ENCODE results near the gene ATP11B. TPM values are rescaled to one million over a fixed set of nuclear protein-coding genes. Genes with fewer than 3 reads are reported as not detected.
"Not testable (repeated sequence)": the region's sequence is repeated elsewhere in the genome, so short reads cannot be mapped to it uniquely, and the experiment has no call there.

Gene ATP11B
- total RNA-seq, 1 donor from 2014 or later: 101 TPM

DNA sequence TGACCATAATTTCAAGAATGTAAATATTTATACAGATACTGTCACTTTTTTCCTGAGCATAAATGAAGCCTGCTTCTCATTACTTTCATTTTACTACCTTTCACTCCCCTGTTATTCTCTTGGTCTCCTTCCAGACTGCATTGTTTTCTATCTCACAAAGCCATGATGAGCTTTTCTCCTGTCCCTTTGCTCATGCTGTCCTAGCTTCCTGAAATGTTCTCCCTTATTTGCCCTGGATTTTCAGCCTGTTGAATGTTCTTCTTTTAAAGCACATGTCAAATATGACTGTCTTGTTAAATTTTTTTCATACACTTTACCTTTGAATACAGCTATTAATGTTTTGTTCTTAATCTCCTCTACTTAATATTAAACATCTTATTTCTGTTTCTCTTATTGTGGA, 31.7 kb downstream of the ATP11B start:
- peak in 1 of 2 donors; percentile 35 for DNase-seq (ENCODE audit: low read depth in 2 of 2)

DNA sequence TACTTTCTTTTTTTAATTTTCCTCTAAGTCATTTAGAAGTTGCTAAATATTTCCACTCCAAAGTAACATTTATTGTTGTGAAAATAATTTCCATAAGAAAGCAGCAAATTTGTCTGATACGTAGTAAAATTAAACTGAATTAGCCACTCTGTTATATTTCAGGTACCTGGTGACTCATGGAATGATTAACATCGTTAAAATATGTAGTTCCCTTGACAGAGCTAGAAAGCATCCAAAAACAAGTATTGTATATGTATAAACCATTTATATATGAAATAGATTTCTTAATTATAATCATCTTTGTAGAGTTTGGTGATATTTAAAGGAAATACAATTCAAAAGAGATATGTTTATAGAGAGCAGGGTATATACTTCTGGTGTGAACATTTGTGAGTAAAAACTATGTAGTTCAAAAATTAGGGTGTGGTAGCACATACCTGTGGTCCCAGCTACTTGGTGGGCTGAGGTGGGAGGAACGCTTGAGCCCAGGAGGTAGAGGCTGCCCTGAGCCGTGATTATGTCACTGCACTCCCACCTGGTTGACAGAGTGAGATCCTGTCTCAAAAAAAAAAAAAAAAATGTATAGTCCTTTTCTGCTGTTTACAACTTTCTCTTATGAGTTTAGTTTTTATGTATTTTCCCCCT, 36.6 kb downstream of the ATP11B start:
- no peak for DNase-seq (ENCODE audit: low read depth in 2 of 2)

DNA sequence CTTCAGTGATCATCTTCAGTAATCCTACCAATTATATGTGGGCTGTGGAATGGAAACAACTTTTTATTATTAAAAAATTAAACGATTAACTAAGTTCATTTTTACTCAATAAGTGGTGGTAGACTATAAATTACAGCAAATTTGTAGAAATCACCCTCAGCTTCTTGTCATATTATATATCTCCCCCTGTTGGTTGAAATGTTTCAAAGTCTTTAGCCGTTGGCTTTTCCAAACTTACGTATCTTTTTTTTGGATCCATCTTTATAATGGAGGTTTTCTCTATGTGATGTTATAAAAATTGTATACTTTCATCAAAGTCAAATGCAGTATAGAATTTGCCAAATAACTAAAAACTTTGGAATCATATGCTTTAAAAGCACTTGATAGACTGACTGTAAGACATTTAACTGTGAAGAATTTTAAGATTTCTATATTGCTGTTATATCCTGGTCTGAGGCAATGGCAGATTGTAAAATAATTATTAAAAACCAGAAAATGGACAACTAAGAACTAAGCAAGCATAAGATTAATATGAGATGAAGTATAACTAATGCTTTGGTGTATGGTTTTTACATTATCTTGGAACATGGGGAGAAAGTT, 44.7 kb downstream of the ATP11B start:
- peak; percentile 58 to 68 for DNase-seq (ENCODE audit: low read depth in 2 of 2)

DNA sequence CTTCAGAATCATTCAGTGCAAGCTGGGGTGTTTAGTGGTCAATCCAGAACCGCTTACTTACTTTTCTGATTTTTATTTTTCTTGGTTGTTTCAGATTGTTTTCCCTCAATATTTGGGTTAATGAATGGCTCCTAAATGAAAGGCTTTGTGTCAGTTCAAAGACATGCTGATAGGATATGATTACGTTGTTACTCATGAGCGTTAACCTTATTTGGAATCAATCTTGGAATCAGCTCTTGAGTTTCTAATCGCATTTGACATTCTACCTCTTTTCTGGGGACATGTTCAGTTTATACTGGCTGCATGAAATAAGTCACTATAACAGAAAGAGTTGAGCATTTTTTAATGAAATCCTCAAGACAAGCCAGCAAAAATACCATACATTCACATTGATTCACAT, 50.2 kb downstream of the ATP11B start:
- DNase-seq (ENCODE audit: low read depth in 2 of 2): peak in 1 of 2 donors; percentile 40

DNA sequence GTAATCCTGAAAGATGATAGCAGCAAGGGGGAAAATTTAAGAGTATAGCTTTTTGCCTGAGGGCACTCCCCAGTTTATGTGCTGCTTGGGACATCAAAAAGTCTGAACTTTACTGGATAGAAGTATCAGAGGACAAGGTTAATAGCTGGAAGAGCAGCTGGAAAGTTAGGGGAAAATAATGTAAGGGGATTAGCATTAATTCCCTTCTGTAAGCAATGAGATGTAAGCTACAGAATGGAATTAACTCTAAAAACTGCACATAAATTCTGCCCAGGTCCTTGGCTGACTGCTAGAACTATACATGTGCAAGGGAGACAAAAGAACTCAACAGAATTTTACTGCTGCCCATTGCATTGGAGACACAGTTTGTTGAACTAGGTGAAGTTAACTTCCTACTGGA, 55.6 kb downstream of the ATP11B start:
- DNase-seq (ENCODE audit: low read depth in 2 of 2): no peak

DNA sequence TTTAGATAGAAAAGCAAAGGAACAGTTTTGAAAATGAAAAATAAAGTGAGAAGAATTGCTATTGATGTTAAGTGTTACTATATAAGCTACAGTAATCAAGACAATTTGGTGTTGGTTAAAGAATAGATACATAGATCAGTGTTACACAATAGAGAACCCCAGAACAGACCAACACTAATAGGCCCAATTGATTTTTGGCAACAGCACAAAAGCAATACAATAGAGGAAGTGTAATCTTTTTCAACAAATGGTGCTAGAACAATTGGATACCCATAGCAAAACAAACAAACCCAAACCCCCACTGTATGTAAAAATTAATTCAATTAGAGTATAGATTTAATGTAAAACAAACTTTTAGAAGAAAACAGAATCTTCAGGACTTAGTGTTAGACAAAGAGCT, 61.8 kb downstream of the ATP11B start:
- DNase-seq (ENCODE audit: low read depth in 2 of 2): peak in 1 of 2 donors; percentile 38

DNA sequence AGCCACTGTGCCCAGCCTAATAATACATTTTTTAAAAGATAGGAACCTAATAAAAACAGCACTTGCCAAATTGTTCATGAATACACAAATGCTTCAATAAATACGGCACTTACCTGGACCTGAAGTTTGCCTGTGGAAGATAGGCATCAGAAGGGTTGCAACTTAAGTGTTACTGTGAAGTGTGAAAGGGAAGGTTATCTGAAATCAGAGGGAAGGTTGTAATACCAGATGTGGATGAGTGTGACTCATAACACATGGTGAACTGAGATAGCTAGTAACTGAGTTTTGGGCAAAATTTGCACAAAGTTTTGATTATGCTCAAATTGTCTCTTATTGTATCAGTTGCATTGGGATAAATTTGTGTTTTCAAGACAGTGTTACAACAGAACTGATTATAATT, 68.0 kb downstream of the ATP11B start:
- no peak for DNase-seq (ENCODE audit: low read depth in 2 of 2)

DNA sequence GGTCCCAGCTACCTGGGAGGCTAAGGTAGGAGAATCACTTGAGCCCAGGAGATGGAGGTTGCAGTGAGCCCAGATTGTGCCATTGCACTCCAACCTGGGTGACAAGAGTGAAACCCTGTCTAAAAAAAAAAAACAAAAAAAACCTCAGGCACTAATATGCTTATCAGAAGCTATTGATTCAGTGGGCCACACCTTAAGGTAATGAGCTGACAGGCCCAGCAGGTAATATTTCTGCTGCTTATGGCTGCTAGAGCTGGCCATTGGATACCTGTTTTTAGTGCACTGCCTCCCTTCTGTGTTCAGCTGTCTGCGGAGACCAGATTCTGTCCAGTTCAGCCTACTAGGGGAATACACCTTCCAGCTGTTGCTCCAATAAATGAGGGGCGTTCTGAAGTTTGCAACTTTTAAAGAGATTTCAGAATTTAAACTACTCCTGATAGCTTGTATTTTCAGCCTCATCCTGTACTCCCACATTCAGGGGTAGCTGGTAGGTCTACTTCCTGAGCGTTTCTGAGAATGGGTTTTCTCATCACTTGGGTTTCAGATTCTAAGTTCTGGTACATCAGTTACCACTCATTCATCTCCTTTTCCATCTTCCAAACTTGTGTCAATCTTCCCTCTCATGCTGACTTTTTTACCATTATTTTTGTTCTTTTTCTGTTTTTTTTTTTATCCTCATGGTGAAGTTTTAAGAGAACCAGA, 69.0 kb downstream of the ATP11B start:
- DNase-seq (ENCODE audit: low read depth in 2 of 2): no peak

DNA sequence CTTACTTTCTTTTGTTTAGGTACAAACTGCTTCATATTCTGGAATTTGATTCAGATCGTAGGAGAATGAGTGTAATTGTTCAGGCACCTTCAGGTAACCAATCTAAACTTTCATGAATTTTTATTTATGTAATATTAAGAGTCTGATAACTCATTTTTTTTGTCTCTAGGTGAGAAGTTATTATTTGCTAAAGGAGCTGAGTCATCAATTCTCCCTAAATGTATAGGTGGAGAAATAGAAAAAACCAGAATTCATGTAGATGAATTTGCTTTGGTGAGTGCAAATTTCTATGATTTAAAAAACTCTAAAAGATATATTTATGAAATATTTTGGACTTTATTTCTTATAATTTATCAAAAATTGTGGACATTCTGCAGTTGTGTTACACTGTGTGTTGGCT, 75.8 kb downstream of the ATP11B start:
- DNase-seq (ENCODE audit: low read depth in 2 of 2): no peak

DNA sequence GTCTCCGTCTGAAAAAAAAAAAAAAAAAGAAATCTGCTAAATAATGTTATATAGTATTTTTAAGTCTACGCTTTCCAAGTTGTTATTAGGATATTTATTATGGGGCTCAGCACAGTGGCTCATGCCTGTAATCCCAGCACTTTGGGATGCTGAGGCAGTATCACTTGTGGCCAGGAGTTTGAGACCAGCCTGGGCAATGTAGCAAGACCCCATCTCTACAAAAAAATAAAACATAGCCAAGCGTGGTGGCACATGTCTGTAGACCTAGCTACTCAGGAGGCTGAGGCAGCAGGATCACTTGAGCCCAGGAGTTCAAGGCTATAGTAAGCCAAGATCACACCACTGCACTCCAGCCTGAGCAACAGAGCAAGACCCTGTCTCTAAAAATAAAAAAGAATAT, 77.6 kb downstream of the ATP11B start:
- DNase-seq (ENCODE audit: low read depth in 2 of 2): not testable (repeated sequence)

DNA sequence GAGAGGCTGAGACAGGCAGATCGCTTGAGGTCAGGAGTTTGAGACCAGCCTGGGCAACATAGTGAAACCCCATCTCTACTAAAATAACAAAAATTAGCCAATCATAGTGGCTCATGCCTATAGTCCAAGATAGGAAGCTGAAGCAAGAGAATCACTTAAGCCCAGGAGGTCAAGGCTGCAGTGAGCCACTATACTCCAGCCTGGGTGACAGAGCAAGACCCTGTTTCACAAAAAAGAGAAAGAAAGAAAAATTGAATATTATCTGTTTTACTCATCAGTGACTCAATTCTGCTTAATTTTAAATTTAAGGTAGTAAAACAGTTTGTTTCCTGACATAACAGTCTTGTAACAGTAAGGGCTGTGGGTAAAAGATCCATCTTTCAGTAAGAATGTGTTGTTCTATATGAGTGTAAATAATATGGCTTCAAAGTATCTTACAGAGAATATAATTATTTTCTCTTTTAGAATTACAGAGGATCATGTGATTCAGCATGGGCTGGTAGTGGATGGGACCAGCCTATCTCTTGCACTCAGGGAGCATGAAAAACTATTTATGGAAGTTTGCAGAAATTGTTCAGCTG, 85.8 kb downstream of the ATP11B start:
- no peak for DNase-seq (ENCODE audit: low read depth in 2 of 2)

DNA sequence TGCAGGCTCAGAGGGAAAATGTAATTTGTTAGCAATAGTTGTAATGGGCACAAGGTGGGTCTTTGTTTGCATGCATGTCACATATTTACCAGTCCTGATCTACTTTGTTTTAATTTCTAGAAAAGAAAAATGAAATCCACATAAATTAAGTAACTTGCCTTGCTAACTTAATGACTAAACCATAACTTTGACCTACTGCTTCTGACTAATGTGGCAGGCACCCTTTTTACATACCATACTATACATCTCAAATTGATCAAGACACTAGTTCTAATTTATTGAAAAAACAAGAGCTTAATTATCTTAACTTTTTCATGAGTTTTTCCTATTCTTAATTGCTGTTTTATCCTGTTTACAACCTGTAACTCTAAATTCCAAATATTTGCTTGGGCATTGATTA, 93.2 kb downstream of the ATP11B start:
- no peak for DNase-seq (ENCODE audit: low read depth in 2 of 2)

DNA sequence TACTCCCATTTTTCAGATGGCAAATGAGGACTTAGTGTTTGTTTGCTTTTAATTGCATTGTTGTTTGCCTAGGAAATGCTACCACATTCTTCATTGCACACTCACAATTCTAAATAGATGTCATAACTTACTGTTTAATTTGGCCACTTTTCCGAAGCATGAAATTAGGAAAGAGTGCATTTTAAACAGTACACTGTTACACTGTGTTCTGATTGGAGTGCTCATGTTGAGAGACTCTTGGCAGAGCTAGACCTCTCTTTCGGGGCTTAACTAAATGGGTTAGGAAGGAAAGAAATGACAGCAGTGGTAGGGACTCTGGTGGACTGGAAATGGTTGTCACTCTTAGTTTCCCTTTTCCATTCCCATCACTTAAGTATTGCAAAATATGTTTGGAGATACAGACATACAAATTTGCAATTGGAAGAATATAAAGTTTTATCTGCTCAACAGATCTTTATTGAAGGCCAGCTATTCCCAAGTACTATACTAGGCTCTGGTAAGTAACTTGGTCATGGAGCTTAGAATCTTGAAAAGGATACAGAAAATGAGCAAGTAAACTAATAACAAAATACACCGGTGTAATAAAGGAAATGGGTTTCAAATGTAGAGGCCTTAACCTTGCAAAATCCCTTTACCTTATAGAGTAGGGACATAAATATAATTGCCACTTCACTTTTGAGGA, 96.8 kb downstream of the ATP11B start:
- DNase-seq (ENCODE audit: low read depth in 2 of 2): no peak

DNA sequence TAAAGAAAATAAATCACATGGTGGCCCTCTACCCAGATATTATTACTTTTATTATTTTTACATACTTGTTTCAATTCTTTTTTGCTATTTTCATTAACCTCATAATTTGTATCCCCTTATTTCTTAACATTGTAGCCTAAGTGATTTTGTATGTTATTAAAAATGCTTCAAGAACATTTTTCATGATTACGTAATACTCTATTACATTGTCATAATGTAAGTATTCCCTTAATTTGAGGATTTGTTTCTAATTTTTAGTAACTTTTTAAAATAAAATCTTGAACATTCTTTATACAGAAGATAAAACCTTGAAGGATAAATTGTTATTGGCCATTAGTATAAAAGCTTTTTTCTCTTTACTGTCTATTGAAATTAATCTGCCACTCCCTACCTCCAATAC, 98.1 kb downstream of the ATP11B start:
- DNase-seq (ENCODE audit: low read depth in 2 of 2): no peak

DNA sequence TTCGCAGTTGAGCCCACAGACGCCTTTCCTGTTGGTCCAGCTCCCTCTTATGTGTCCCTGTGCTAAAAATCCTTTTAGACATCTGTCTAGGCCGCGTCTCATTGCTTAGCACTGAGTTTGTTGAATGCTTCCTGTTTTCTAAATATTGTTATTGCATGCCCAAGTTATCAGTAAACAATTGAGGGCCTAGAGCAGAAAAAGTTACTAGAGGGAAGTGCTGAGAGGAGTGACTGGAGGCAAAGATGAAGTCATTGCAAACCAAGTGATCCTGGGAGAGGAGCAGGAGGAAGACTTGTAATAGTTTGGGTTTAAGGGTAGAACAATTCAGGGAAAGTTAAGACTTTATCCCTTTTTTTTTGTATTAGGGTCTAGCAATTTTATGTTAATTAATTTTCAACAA, 98.9 kb downstream of the ATP11B start:
- DNase-seq (ENCODE audit: low read depth in 2 of 2): no peak

DNA sequence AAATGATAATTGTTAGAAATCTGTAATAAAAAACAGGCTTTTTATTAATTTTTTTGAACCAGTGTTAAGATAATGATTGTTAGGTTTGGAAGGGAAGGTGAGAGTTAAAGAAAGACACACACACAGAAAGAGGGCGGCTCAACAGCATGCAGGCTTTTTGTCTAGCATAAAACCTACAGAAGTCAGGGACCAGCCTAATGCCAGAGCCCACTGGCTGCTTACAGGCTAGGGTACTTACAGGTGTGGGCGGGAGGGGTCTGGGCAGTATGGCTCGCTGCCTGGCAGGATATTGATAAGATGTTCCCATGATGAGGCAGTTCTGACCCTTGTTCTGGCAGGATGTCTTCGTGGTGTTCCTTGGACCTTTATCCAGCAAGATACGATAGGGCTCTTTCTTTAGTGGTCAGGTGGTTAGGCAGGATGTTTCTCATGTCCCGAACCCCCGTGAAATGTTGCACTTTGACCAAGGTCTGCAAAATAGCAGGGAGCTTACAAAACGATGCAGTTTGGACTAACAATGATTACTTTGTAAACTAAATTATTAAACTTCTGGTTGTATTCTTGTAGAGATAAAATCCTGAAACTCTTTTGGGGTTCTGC, 102.3 kb downstream of the ATP11B start:
- no peak for DNase-seq (ENCODE audit: low read depth in 2 of 2)

DNA sequence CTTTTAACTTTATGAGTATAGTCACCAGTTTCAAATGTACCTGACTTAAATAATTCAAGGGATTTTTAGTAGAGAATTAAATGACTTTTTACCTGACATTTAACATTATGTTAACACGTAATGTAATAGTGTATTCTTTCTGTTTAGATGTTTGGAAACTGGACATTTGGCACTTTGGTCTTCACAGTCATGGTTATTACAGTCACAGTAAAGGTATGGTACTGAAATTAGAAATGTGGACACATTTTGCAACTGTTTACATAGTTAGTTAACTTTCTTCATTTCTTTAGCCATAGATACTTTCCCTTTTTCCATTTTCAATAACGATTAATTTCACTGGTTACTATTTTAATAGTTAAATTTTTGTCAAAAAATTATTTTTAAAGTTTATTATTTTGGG, 103.2 kb downstream of the ATP11B start:
- DNase-seq (ENCODE audit: low read depth in 2 of 2): no peak

DNA sequence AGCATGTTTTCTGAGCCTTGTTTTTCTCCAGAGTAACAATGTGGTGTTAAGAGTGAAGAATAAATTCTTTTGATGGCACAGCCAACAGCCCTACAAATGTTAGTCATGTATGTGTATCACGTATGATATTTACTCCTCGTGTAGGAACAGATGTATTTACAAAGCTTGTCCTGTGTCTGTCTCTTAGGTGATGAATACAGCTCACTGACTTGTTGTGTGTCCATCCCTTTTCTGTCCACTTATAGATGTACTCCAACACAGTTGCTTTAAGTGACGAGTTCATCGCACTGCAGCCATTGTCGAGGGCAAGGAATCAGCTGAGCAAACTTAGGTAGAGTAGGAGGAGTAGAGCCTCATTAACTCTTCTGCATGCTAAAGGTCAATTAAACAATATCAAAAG, 108.9 kb downstream of the ATP11B start:
- DNase-seq (ENCODE audit: low read depth in 2 of 2): no peak

DNA sequence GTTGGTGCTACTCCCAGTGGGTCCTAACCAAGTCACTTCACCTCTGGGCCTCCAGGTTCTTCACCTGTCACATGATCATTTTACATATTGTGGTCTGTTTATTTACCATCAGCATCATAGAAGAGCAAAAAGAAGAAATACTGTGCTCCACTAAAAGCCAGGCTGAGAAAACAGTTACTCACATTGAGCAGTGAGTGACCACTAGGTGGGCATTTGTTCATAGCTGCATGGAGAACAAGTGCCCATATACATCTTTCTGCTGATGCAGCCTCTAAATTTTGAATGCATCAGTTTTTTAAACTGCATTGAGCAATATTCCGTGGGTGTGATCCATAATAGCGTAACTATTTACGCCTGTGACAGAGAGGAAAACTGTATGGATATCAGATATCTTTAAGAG, 110.9 kb downstream of the ATP11B start:
- DNase-seq (ENCODE audit: low read depth in 2 of 2): no peak

DNA sequence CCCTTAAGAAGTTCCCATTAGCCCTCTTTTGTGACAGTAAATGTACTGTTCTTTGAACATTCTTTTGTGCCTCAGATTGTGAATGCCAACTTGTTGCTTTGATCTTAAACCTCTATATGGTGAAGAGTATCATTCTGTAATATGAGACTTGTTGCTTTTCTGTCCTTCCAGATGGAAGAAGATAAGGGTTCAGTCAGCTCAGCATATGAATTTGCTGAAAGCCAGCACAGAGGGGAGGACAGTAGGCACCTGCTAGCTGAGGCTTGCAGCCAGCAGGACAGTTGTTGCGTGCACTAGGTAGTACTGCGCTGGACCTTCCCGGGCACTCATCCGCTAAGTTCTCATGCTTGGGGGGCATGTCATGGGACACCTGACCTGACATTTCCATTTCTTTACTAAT, 112.3 kb downstream of the ATP11B start:
- no peak for DNase-seq (ENCODE audit: low read depth in 2 of 2)

DNA sequence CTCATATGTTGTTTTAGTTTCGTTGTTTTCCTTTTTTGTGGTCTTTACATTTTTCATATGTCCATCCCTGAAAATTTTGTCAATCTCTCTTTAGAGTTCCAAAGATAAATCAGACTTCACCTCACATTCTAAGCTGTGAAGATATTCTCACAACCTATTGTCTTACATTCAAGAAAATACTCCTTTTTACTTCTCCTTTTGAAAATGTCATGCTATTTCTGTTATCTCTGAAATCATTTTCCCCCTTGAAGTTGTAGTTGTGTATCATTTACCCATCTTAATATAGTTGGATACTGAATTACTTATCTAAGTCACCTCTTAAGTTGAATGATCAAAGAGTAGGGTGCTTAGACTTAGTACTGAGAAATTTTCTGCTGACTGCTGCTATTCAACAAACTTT, 112.7 kb downstream of the ATP11B start:
- no peak for DNase-seq (ENCODE audit: low read depth in 2 of 2)

DNA sequence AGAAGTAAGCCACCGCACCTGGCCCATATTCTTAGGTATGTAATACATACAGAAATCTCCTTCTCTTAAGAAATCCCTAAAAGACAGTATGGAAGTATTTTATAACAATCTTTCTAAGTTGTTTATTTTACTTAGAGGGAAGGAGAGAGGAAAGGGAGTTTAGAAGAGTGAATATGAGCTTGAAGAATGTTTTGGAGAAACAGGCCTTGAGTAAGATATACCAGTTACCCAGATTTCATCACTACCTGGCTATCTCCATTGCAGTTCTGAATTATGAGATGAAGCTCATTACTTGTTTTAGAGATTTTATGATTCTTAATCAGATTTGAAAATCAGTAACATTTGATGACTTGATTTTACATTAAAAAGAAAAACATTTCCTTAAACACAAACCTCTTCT, 115.2 kb downstream of the ATP11B start:
- no peak for DNase-seq (ENCODE audit: low read depth in 2 of 2)

All from lung microvascular endothelial cell (primary cell).